Measurements from ENCODE around the gene YARS1.

DNA sequence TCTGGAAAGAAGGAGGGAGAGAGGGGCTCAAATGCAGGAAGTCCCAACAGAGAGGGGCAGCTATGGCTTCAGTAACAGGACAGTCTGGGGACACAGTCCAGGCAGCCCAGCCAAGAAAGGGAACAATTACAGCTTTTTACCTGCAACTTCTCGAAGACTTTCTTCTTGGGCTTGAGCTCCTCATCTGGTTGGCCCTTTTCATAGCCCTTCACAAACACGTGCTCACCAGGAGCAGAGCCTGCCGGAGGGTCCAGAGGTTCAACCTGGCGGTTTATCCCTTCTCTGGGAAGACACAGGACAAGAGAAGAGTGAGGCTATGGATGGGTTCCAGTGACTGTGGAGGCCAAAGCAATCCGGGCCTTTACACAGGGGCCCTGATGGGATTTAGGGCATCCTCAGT lies 37.9 kb downstream of the YARS1 start:
- TF ChIP-seq MLLT10 (CRISPR knock-in tag; IDR thresholded peaks at IDR 0.05) (no peak), KAT2B (IDR thresholded peaks at IDR 0.05; ENCODE audit: borderline replicate concordance, low read depth, low read length) (no peak), RBFOX2 (IDR thresholded peaks at IDR 0.05; ENCODE audit: low read depth, low read length) (no peak), POLR2A (IDR thresholded peaks at IDR 0.05; ENCODE audit: insufficient read depth in 1 of 2, low read depth in 2 of 2, low read length in 2 of 2) (no peak), MED8 (CRISPR knock-in tag; IDR thresholded peaks at IDR 0.05; ENCODE audit: insufficient replicate concordance) (no peak), ZNF570 (CRISPR knock-in tag; IDR thresholded peaks at IDR 0.05; ENCODE audit: borderline replicate concordance) (no peak)
- TF ChIP-seq, protein P1, sequence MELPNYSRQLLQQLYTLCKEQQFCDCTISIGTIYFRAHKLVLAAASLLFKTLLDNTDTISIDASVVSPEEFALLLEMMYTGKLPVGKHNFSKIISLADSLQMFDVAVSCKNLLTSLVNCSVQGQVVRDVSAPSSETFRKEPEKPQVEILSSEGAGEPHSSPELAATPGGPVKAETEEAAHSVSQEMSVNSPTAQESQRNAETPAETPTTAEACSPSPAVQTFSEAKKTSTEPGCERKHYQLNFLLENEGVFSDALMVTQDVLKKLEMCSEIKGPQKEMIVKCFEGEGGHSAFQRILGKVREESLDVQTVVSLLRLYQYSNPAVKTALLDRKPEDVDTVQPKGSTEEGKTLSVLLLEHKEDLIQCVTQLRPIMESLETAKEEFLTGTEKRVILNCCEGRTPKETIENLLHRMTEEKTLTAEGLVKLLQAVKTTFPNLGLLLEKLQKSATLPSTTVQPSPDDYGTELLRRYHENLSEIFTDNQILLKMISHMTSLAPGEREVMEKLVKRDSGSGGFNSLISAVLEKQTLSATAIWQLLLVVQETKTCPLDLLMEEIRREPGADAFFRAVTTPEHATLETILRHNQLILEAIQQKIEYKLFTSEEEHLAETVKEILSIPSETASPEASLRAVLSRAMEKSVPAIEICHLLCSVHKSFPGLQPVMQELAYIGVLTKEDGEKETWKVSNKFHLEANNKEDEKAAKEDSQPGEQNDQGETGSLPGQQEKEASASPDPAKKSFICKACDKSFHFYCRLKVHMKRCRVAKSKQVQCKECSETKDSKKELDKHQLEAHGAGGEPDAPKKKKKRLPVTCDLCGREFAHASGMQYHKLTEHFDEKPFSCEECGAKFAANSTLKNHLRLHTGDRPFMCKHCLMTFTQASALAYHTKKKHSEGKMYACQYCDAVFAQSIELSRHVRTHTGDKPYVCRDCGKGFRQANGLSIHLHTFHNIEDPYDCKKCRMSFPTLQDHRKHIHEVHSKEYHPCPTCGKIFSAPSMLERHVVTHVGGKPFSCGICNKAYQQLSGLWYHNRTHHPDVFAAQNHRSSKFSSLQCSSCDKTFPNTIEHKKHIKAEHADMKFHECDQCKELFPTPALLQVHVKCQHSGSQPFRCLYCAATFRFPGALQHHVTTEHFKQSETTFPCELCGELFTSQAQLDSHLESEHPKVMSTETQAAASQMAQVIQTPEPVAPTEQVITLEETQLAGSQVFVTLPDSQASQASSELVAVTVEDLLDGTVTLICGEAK (IDR thresholded peaks at IDR 0.05): no peak
- TF ChIP-seq, protein P1 (CRISPR knock-in tag; IDR thresholded peaks at IDR 0.05): no peak
- TF ChIP-seq, protein P2, sequence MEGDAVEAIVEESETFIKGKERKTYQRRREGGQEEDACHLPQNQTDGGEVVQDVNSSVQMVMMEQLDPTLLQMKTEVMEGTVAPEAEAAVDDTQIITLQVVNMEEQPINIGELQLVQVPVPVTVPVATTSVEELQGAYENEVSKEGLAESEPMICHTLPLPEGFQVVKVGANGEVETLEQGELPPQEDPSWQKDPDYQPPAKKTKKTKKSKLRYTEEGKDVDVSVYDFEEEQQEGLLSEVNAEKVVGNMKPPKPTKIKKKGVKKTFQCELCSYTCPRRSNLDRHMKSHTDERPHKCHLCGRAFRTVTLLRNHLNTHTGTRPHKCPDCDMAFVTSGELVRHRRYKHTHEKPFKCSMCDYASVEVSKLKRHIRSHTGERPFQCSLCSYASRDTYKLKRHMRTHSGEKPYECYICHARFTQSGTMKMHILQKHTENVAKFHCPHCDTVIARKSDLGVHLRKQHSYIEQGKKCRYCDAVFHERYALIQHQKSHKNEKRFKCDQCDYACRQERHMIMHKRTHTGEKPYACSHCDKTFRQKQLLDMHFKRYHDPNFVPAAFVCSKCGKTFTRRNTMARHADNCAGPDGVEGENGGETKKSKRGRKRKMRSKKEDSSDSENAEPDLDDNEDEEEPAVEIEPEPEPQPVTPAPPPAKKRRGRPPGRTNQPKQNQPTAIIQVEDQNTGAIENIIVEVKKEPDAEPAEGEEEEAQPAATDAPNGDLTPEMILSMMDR (CRISPR knock-in tag; IDR thresholded peaks at IDR 0.05): no peak
- TF ChIP-seq, protein P3, sequence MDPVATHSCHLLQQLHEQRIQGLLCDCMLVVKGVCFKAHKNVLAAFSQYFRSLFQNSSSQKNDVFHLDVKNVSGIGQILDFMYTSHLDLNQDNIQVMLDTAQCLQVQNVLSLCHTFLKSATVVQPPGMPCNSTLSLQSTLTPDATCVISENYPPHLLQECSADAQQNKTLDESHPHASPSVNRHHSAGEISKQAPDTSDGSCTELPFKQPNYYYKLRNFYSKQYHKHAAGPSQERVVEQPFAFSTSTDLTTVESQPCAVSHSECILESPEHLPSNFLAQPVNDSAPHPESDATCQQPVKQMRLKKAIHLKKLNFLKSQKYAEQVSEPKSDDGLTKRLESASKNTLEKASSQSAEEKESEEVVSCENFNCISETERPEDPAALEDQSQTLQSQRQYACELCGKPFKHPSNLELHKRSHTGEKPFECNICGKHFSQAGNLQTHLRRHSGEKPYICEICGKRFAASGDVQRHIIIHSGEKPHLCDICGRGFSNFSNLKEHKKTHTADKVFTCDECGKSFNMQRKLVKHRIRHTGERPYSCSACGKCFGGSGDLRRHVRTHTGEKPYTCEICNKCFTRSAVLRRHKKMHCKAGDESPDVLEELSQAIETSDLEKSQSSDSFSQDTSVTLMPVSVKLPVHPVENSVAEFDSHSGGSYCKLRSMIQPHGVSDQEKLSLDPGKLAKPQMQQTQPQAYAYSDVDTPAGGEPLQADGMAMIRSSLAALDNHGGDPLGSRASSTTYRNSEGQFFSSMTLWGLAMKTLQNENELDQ (CRISPR knock-in tag; IDR thresholded peaks at IDR 0.05; ENCODE audit: borderline replicate concordance): no peak

Measured in HepG2 (cell line).